Measurements from ENCODE around the gene CABCOCO1.

Gene CABCOCO1

GRCh38 chr10:61784354-61785133, 121.8 kb downstream of the CABCOCO1 start:
- DNase-seq (ENCODE audit: low read depth in 2 of 2): no peak

GRCh38 chr10:61785473-61786105, 122.9 kb downstream of the CABCOCO1 start:
- no peak for DNase-seq (ENCODE audit: low read depth in 2 of 2)

GRCh38 chr10:61786728-61787127, 124.0 kb downstream of the CABCOCO1 start:
- DNase-seq (ENCODE audit: low read depth in 2 of 2): peak; percentile 55 to 65

GRCh38 chr10:61787170-61787569, 124.4 kb downstream of the CABCOCO1 start:
- DNase-seq (ENCODE audit: low read depth in 2 of 2): no peak

- no peak for DNase-seq (ENCODE audit: low read depth in 2 of 2)
These were observed 126.3 kb downstream of the CABCOCO1 start for GRCh38 chr10:61789031-61789430.

- DNase-seq (ENCODE audit: low read depth in 2 of 2): no peak
These were observed 128.5 kb downstream of the CABCOCO1 start for GRCh38 chr10:61791216-61791615.

- no peak for DNase-seq (ENCODE audit: low read depth in 2 of 2)
These were observed 129.5 kb downstream of the CABCOCO1 start for GRCh38 chr10:61792097-61792716.

- DNase-seq (ENCODE audit: low read depth in 2 of 2): no peak
These were observed 130.2 kb downstream of the CABCOCO1 start for GRCh38 chr10:61792921-61793320.

- no peak for DNase-seq (ENCODE audit: low read depth in 2 of 2)
These were observed 131.3 kb downstream of the CABCOCO1 start for GRCh38 chr10:61793760-61794703.

- no peak for DNase-seq (ENCODE audit: low read depth in 2 of 2)
These were observed 132.4 kb downstream of the CABCOCO1 start for GRCh38 chr10:61795147-61795546.

- no peak for DNase-seq (ENCODE audit: low read depth in 2 of 2)
These were observed 132.8 kb downstream of the CABCOCO1 start for GRCh38 chr10:61795551-61795950.

- no peak for DNase-seq (ENCODE audit: low read depth in 2 of 2)
These were observed 134.1 kb downstream of the CABCOCO1 start for GRCh38 chr10:61796785-61797184.

- no peak for DNase-seq (ENCODE audit: low read depth in 2 of 2)
These were observed 134.8 kb downstream of the CABCOCO1 start for GRCh38 chr10:61797304-61798153.

GRCh38 chr10:61798713-61799112, 136.0 kb downstream of the CABCOCO1 start:
- DNase-seq (ENCODE audit: low read depth in 2 of 2): no peak

- DNase-seq (ENCODE audit: low read depth in 2 of 2): no peak
These were observed 138.8 kb downstream of the CABCOCO1 start for GRCh38 chr10:61801484-61801883.

GRCh38 chr10:61803269-61803668, 140.5 kb downstream of the CABCOCO1 start:
- DNase-seq (ENCODE audit: low read depth in 2 of 2): no peak

- DNase-seq (ENCODE audit: low read depth in 2 of 2): no peak
These were observed 141.7 kb downstream of the CABCOCO1 start for GRCh38 chr10:61804414-61804813.

- DNase-seq (ENCODE audit: low read depth in 2 of 2): no peak
These were observed 142.4 kb downstream of the CABCOCO1 start for GRCh38 chr10:61805091-61805490.

GRCh38 chr10:61810263-61810662, 147.5 kb downstream of the CABCOCO1 start:
- DNase-seq (ENCODE audit: low read depth in 2 of 2): no peak

- DNase-seq (ENCODE audit: low read depth in 2 of 2): no peak
These were observed 149.5 kb downstream of the CABCOCO1 start for GRCh38 chr10:61812052-61812721.

Measured in fibroblast of skin of left biceps (primary cell).